ENCODE data around the gene MXD3.
"Not testable (repeated sequence)": the region's sequence is repeated elsewhere in the genome, so short reads cannot be mapped to it uniquely, and the experiment has no call there.

The MXD3 gene

GRCh38 chr5:177260961-177261360 is 50.7 kb downstream of the MXD3 start:
- DNase-seq: no peak

- not testable (repeated sequence) for DNase-seq
Measured at GRCh38 chr5:177258711-177259110, 53.0 kb downstream of the MXD3 start.

All from activated CD4-positive, alpha-beta T cell treated with anti-CD3 and anti-CD28 coated beads for 48 hours (primary cell).